HepG2 (cell line): ENCODE measurements around the gene FAM83G. TPM values are rescaled to one million over a fixed set of nuclear protein-coding genes. Genes with fewer than 3 reads are reported as not detected.

Source experiments
- ATAC-seq: fragments of 200-7000 bp; cut with Tn5 transposase; 3 replicates; pipeline ENCODE4 v1.9.1; 2020; ENCODE audit warnings: mild to moderate bottlenecking, moderate library complexity
- BruUV-seq: library from RNA; stranded (reverse); fragments of 400-500 nt; replicated peaks from 2 replicates; lab custom pipeline; 2021; lab: Mats Ljungman, UMichigan
- CTCF ChIA-PET: fragments of 300-600 bp; formaldehyde crosslinking; extraction: SDS; loops from one replicate; lab custom pipeline; 2021; ENCODE audit warnings: low total read pairs, inconsistent platforms, low intra/inter-chr PET ratio; lab: Yijun Ruan, JAX
- POLR2A ChIA-PET: fragments of 350-600 bp; sonication (Branson Sonifier 250); formaldehyde crosslinking; loops from one replicate; lab custom pipeline; 2020; ENCODE audit warnings: antibody characterized with exemption, inconsistent platforms; lab: Yijun Ruan, JAX
- DNase-seq: peaks from one replicate; pipeline ENCODE4 v3.0.0-alpha.2; 2015; ENCODE audit warnings: low spot score
- FAIRE-seq: peaks from 3 replicates; lab custom pipeline; 2011; peaks lifted over from hg19 to GRCh38; lab: Jason Lieb, UNC
- H2AFZ ChIP-seq: one replicate; pipeline ENCODE4 v1.6.1; 2011; ENCODE audit warnings: low read length, inconsistent platforms
- H3K27ac ChIP-seq: fragments of 300-600 bp; 3 replicates; pipeline ENCODE4 v1.8.0; 2011; ENCODE audit warnings: mixed run types, mild to moderate bottlenecking, mixed read lengths, low read length, inconsistent platforms; ENCODE audit not compliant: insufficient read depth; ENCODE audit errors: extremely low read length
- H3K27me3 ChIP-seq, 2 experiments: fragments of 200-600 bp in 1 of 2; 2 replicates in 1 of 2; 3 replicates in 1 of 2; pipeline versions ENCODE4 v1.6.0 to v1.8.0; 2011; ENCODE audit warnings: low read length in 2 of 2, mild to moderate bottlenecking in 2 of 2, moderate library complexity in 2 of 2, inconsistent platforms in 1 of 2; ENCODE audit not compliant: insufficient read depth in 2 of 2, control insufficient read depth in 1 of 2
- H3K36me3 ChIP-seq, 2 experiments: fragments of 200-600 bp in 1 of 2; replicated peaks in 1 of 2; 2 replicates in 1 of 2; 3 replicates in 1 of 2; pipeline versions ENCODE4 v1.5.1 to v1.8.0; 2011; ENCODE audit warnings: low read length in 2 of 2, inconsistent platforms in 1 of 2; ENCODE audit not compliant: insufficient read depth in 2 of 2, control insufficient read depth in 1 of 2
- H3K4me1 ChIP-seq: 2 replicates; pipeline ENCODE4 v1.5.1; 2012; ENCODE audit warnings: low read length, inconsistent platforms; ENCODE audit not compliant: insufficient read depth
- H3K4me2 ChIP-seq: 2 replicates; pipeline ENCODE4 v1.6.0; 2011; ENCODE audit warnings: low read depth, low read length, inconsistent platforms
- H3K4me3 ChIP-seq, 3 experiments: fragments of 200-600 bp in 1 of 3; sonication (generic), shearing (Covaris generic) in 1 of 3; replicated peaks in 1 of 3; 2 replicates each; pipeline ENCODE4 v1.5.1; 2011 to 2016; ENCODE audit warnings: low read length in 3 of 3, inconsistent platforms in 2 of 3, low read depth in 2 of 3, mild to moderate bottlenecking in 2 of 3, control low read depth in 1 of 3, mixed read lengths in 1 of 3; ENCODE audit not compliant: insufficient read depth in 1 of 3
- H3K79me2 ChIP-seq: one replicate; pipeline ENCODE4 v1.6.1; 2011; ENCODE audit warnings: low read length, inconsistent platforms; ENCODE audit not compliant: insufficient read depth
- H3K9ac ChIP-seq: 2 replicates; pipeline ENCODE4 v1.6.0; 2011; ENCODE audit warnings: mild to moderate bottlenecking, low read depth, low read length, inconsistent platforms; ENCODE audit not compliant: insufficient read depth
- H3K9me3 ChIP-seq: 2 replicates; pipeline ENCODE4 v1.5.1; 2012; ENCODE audit warnings: mild to moderate bottlenecking, low read length
- H4K20me1 ChIP-seq: 2 replicates; pipeline ENCODE4 v1.6.0; 2011; ENCODE audit warnings: inconsistent platforms, mild to moderate bottlenecking, low read length, moderate library complexity; ENCODE audit not compliant: insufficient read depth
- FOXP4 ChIP-seq: sonication (generic); formaldehyde crosslinking; IDR thresholded peaks from 2 replicates; pipeline ENCODE4 v1.4.0; 2020; ENCODE audit warnings: missing genetic modification reagents
- JUNB ChIP-seq: sonication (generic); formaldehyde crosslinking; IDR thresholded peaks from 2 replicates; pipeline ENCODE4 v1.8.0; 2022; ENCODE audit warnings: missing genetic modification reagents, mild to moderate bottlenecking, borderline replicate concordance
- MXI1 ChIP-seq: IDR thresholded peaks from 3 replicates; pipeline ENCODE4 v1.6.1; 2012; ENCODE audit warnings: low read depth, low read length, inconsistent platforms, borderline replicate concordance
- MYPOP ChIP-seq: sonication (generic); formaldehyde crosslinking; IDR thresholded peaks from 2 replicates; pipeline ENCODE4 v1.8.1; 2023; ENCODE audit warnings: mild to moderate bottlenecking, moderate library complexity, missing genetic modification reagents
- MZF1 ChIP-seq: sonication (generic); formaldehyde crosslinking; IDR thresholded peaks from 2 replicates; pipeline ENCODE4 v1.8.1; 2023; ENCODE audit warnings: mild to moderate bottlenecking, missing genetic modification reagents, borderline replicate concordance
- NFE2 ChIP-seq: sonication (generic); formaldehyde crosslinking; IDR thresholded peaks from 2 replicates; pipeline ENCODE4 v1.4.0; 2020; ENCODE audit warnings: missing genetic modification reagents
- PCBP2 ChIP-seq: fragments of 200-400 bp; formaldehyde crosslinking; optimal IDR thresholded peaks from 2 replicates; pipeline ENCODE3; 2018; ENCODE audit warnings: low read length, low read depth; ENCODE audit not compliant: poor library complexity, severe bottlenecking
- PHF20 ChIP-seq: sonication (generic); formaldehyde crosslinking; IDR thresholded peaks from 2 replicates; pipeline ENCODE4 v1.5.0; 2020; ENCODE audit warnings: mild to moderate bottlenecking, missing genetic modification reagents
- RBFOX2 ChIP-seq: fragments of 200-400 bp; formaldehyde crosslinking; IDR thresholded peaks from 2 replicates; pipeline ENCODE4 v1.6.1; 2017; ENCODE audit warnings: low read depth, mild to moderate bottlenecking, low read length
- REXO4 ChIP-seq: sonication (generic); formaldehyde crosslinking; IDR thresholded peaks from 2 replicates; pipeline ENCODE4 v1.8.0; 2022; ENCODE audit warnings: missing genetic modification reagents, mild to moderate bottlenecking, borderline replicate concordance
- TARDBP ChIP-seq: sonication (generic); formaldehyde crosslinking; IDR thresholded peaks from 2 replicates; pipeline ENCODE4 v1.8.0; 2022; ENCODE audit warnings: mild to moderate bottlenecking, missing genetic modification reagents
- TEF ChIP-seq: sonication (generic); formaldehyde crosslinking; IDR thresholded peaks from 2 replicates; pipeline ENCODE4 v1.5.0; 2020; ENCODE audit warnings: missing genetic modification reagents
- TFAP4 ChIP-seq: sonication (generic); IDR thresholded peaks from 2 replicates; pipeline ENCODE4 v1.6.1; 2016; ENCODE audit warnings: low read depth, borderline replicate concordance
- ZFP1 ChIP-seq: IDR thresholded peaks from 2 replicates; pipeline ENCODE4 v1.6.1; 2016
- ZNF124 ChIP-seq: sonication (generic); formaldehyde crosslinking; IDR thresholded peaks from 2 replicates; pipeline ENCODE4 v1.4.0; 2020; ENCODE audit warnings: missing genetic modification reagents
- ZNF256 ChIP-seq: sonication (generic); formaldehyde crosslinking; conservative IDR thresholded peaks from 2 replicates; pipeline ENCODE4 v1.4.0; 2020; ENCODE audit warnings: missing genetic modification reagents
- ZNF704 ChIP-seq: sonication (generic); formaldehyde crosslinking; IDR thresholded peaks from 2 replicates; pipeline ENCODE4 v1.8.1; 2023; ENCODE audit warnings: mild to moderate bottlenecking, inconsistent platforms, moderate library complexity, missing genetic modification reagents, borderline replicate concordance
- ZNF777 ChIP-seq: sonication (generic); formaldehyde crosslinking; IDR thresholded peaks from 2 replicates; pipeline ENCODE4 v1.4.0; 2020; ENCODE audit warnings: missing genetic modification reagents
- WGBS: methylation state at CpG from one replicate; pipeline ENCODE4 v1.1.6; 2017; ENCODE audit warnings: low lambda C conversion rate; 5-methylcytosine and 5-hydroxymethylcytosine counted together
- in situ Hi-C: cut with HindIII; loops from 2 replicates; pipeline ENCODE4 v1.10.0; 2017; ENCODE audit warnings: low pct_unique_long_range_greater_than_20kb; ENCODE audit not compliant: extremely low pct_ligation_motif_present
- intact Hi-C: fragments of 100-400 bp; cut with micrococcal nuclease; formaldehyde crosslinking; loops from one replicate; pipeline ENCODE4 v1.10.0; 2022; ENCODE audit not compliant: unreplicated experiment
- polyA plus RNA-seq, 8 experiments: library from polyadenylated mRNA; depleted of rRNA in 3 of 8; stranded (reverse) in 7 of 8; unstranded in 1 of 8; fragments of >200 nt; fragmentation: Illumina TruSeq in 4 of 8; extraction: Trizol in 4 of 8; gene quantifications; 2 replicates each; pipeline versions ENCODE4 v1.2.1 to v1.2.3, GENCODE V29; 2011 to 2016; ENCODE audit warnings: low read depth in 4 of 8, missing spikeins in 1 of 8, mixed read lengths in 1 of 8; ENCODE audit not compliant: insufficient read depth in 1 of 8
- total RNA-seq, 5 experiments: library from RNA; depleted of rRNA; stranded (reverse); fragments of >200 nt; fragmentation: Illumina TruSeq; extraction: Trizol; gene quantifications; 2 replicates each; pipeline ENCODE4 v1.2.3, GENCODE V29; 2016; ENCODE audit warnings: low read depth in 1 of 5

Gene FAM83G
- total and polyA plus RNA-seq, 2 of the 13 experiments (the other 11 are each of a cell fraction or from before 2014, with no cell fraction given): 13.7 to 18.6 TPM

GRCh38 chr17:18921485-18921884 is 83.1 kb downstream of the FAM83G start:
- Histone ChIP-seq H3K4me2 (no peak overlapping the region), H3K27me3 (no peaks in the 10 kb centered on the region), H3K79me2 (peaks cover 7% of the 10 kb centered on the region), H3K27ac (no peak overlapping the region), H2AFZ (no peak overlapping the region), H3K9ac (no peak overlapping the region), H3K36me3 (peaks cover 6 to 15% of the 10 kb centered on the region in 2 experiments; a peak in 4 of 5 replicates), H4K20me1 (peaks cover 8% of the 10 kb centered on the region; the same call in 1 of the 2 replicates), H3K4me3 (no peak overlapping the region), H3K9me3 (no peaks in the 10 kb centered on the region), H3K4me1 (peaks cover 55% of the 10 kb centered on the region)
- TF ChIP-seq ZNF124 (no peak), NFE2 (CRISPR knock-in tag) (no peak), PCBP2 (no peak), TARDBP (CRISPR knock-in tag) (no peak), ZNF704 (CRISPR knock-in tag) (no peak), ZNF256 (CRISPR knock-in tag) (no peak), TFAP4 (no peak), MXI1 (no peak), REXO4 (CRISPR knock-in tag) (no peak), TEF (CRISPR knock-in tag) (no peak), PHF20 (no peak), ZNF777 (CRISPR knock-in tag) (no peak), FOXP4 (CRISPR knock-in tag) (no peak), JUNB (CRISPR knock-in tag) (no peak), RBFOX2 (no peak), MYPOP (CRISPR knock-in tag) (no peak), MZF1 (CRISPR knock-in tag) (no peak), ZFP1 (CRISPR knock-in tag) (no peak)
- POLR2A ChIA-PET: no interaction called here
- 91% methylated on average over 2 of the region's 2 CpGs for WGBS
- intact Hi-C loops (no loop called here), in situ Hi-C loops (no loop called here)
- no peak for ATAC-seq
- BruUV-seq: no TSS peak
- no peak for DNase-seq
- no peak for FAIRE-seq
- CTCF ChIA-PET: no interaction called here
